Esophagus squamous epithelium (tissue), 4 donors: ENCODE results near the gene FCGR3B.
"Not testable (repeated sequence)": the region's sequence is repeated elsewhere in the genome, so short reads cannot be mapped to it uniquely, and the experiment has no call there.

Experiments
- POLR2A ChIP-seq, 4 donors: fragments of 450-650 bp; IDR thresholded peaks; one replicate each; pipeline ENCODE4 v1.6.1; 2017; ENCODE audit warnings: antibody characterized with exemption in 4 of 4, mild to moderate bottlenecking in 4 of 4, moderate library complexity in 3 of 4
- TF ChIP-seq, protein P1 (sequence below), 6 experiments: fragments of 450-650 bp in 4 of 6; fragments of 200-600 bp in 2 of 6; sonication (generic) in 2 of 6; IDR thresholded peaks; one replicate each; pipeline ENCODE4 v1.5.1; 2016 to 2019; ENCODE audit warnings: antibody characterized with exemption in 6 of 6, mild to moderate bottlenecking in 4 of 6, moderate library complexity in 4 of 6

GRCh38 chr1:161595173-161595572 is 35.8 kb downstream of the FCGR3B start:
- TF ChIP-seq, protein P1, sequence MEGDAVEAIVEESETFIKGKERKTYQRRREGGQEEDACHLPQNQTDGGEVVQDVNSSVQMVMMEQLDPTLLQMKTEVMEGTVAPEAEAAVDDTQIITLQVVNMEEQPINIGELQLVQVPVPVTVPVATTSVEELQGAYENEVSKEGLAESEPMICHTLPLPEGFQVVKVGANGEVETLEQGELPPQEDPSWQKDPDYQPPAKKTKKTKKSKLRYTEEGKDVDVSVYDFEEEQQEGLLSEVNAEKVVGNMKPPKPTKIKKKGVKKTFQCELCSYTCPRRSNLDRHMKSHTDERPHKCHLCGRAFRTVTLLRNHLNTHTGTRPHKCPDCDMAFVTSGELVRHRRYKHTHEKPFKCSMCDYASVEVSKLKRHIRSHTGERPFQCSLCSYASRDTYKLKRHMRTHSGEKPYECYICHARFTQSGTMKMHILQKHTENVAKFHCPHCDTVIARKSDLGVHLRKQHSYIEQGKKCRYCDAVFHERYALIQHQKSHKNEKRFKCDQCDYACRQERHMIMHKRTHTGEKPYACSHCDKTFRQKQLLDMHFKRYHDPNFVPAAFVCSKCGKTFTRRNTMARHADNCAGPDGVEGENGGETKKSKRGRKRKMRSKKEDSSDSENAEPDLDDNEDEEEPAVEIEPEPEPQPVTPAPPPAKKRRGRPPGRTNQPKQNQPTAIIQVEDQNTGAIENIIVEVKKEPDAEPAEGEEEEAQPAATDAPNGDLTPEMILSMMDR (IDR thresholded peaks at IDR 0.05): not testable (repeated sequence)
- not testable (repeated sequence) for TF ChIP-seq POLR2A (IDR thresholded peaks at IDR 0.05)
